Measurements from ENCODE around the gene CASKIN1. TPM values are rescaled to one million over a fixed set of nuclear protein-coding genes. Genes with fewer than 3 reads are reported as not detected.

The CASKIN1 gene
- total and polyA plus RNA-seq, 9 donors = 0.10 to 2.4 (median 0.56) TPM; not detected in 1

- no peaks in the 10 kb centered on the region for H3K9me3 ChIP-seq
- intact Hi-C loops (cut with DNase I) = no loop called here
- no peak overlapping the region for H3K27ac ChIP-seq
- H3K4me1 ChIP-seq (ENCODE audit: insufficient read depth) = no peaks in the 10 kb centered on the region
- H3K36me3 ChIP-seq = no peaks in the 10 kb centered on the region
- peaks cover 2% of the 10 kb centered on the region for H3K27me3 ChIP-seq
- no peak for DNase-seq
- WGBS, 3 donors = 65 to 71% (median 68%) methylated on average over 20 to 25 of the region's 25 CpGs
- H3K4me3 ChIP-seq = no peak overlapping the region
- TF ChIP-seq EP300 (IDR thresholded peaks at IDR 0.05) (no peak), POLR2A (IDR thresholded peaks at IDR 0.05) (no peak)
- TF ChIP-seq, protein P1, sequence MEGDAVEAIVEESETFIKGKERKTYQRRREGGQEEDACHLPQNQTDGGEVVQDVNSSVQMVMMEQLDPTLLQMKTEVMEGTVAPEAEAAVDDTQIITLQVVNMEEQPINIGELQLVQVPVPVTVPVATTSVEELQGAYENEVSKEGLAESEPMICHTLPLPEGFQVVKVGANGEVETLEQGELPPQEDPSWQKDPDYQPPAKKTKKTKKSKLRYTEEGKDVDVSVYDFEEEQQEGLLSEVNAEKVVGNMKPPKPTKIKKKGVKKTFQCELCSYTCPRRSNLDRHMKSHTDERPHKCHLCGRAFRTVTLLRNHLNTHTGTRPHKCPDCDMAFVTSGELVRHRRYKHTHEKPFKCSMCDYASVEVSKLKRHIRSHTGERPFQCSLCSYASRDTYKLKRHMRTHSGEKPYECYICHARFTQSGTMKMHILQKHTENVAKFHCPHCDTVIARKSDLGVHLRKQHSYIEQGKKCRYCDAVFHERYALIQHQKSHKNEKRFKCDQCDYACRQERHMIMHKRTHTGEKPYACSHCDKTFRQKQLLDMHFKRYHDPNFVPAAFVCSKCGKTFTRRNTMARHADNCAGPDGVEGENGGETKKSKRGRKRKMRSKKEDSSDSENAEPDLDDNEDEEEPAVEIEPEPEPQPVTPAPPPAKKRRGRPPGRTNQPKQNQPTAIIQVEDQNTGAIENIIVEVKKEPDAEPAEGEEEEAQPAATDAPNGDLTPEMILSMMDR (IDR thresholded peaks at IDR 0.05) = no peak
Measured at GRCh38 chr16:2190659-2191445, 5.6 kb downstream of the CASKIN1 start.

DNA sequence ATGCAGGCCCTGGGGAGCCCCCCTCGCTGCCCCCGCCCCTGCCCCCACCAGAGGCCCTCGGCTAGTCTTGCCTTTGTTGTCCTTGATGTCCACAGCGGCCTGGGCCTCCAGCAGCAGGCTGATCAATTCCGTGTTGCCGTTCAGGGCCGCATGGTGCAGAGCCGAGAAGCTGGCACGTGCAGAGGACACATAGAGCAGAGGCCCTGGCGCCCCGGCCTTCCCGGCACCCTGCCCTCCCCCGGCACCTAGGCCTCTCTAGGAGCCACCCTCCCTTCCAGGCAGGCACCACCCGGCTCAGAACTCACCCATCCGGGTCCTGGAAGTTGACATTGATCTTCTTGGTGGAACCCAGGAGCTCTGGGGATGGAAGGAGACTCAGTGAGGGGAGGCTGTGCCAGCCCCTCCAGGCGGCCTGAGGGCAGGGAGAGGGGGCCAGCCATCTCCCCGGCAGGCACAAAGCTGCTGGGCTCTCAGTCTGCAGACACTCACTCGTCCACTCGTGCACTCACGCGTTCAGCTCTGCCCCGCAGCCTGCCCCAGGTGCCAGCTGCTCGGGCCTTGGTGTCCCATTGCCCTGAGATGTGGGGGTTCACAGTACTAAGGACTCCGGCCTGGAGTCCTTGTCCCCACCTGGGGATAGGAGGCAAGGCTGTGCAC lies 6.3 kb downstream of the CASKIN1 start:
- Histone ChIP-seq H3K27ac (no peak overlapping the region), H3K27me3 (no peaks in the 10 kb centered on the region), H3K4me3 (no peak overlapping the region), H3K4me1 (ENCODE audit: insufficient read depth) (no peaks in the 10 kb centered on the region), H3K9me3 (no peaks in the 10 kb centered on the region), H3K36me3 (no peaks in the 10 kb centered on the region)
- WGBS, 3 donors = 75 to 78% (median 77%) methylated on average over 22 to 24 of the region's 24 CpGs
- TF ChIP-seq, protein P1 (IDR thresholded peaks at IDR 0.05) = no peak
- TF ChIP-seq EP300 (IDR thresholded peaks at IDR 0.05) = no peak
- TF ChIP-seq POLR2A (IDR thresholded peaks at IDR 0.05) = no peak
- no peak for DNase-seq
- intact Hi-C loops (cut with DNase I) = no loop called here

DNA sequence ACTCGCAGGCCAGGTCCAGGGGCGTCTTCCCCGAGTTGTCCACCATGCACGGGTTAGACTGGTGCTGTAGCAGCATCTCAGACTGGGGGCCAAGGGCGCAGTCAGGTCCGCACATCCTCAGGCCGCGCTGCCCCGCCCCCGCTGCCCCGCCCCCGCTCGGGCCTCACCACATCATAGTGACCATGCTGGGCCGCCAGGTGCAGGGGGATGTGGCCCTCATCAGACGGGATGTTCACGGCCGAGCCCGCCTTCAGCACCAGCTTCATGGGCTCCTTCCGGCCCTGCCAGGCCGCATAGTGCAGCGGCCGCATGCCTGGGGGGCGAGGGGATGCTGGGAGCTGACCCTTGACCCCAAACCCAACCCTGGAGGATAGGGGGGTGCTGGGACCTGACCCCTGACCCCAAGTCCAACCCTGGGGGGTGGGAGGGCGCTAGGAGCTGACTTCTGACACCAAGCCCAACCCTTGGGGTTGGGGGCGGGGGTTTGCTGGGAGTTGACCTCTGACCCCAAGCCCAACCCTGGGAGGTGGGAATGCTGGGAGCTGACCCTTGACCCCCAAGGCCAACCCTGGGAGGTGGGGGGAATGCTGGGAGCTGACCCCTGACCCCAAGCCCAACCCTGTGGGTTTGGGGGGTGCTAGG lies 7.0 kb downstream of the CASKIN1 start:
- H3K4me3 ChIP-seq = no peak overlapping the region
- H3K27me3 ChIP-seq = no peaks in the 10 kb centered on the region
- no peaks in the 10 kb centered on the region for H3K9me3 ChIP-seq
- TF ChIP-seq POLR2A (IDR thresholded peaks at IDR 0.05) (no peak), EP300 (IDR thresholded peaks at IDR 0.05) (no peak)
- TF ChIP-seq, protein P1 (IDR thresholded peaks at IDR 0.05) = no peak
- 85 to 92% (median 87%) methylated on average over 24 to 25 of the region's 25 CpGs for WGBS, 3 donors
- no peaks in the 10 kb centered on the region for H3K4me1 ChIP-seq (ENCODE audit: insufficient read depth)
- H3K36me3 ChIP-seq = no peaks in the 10 kb centered on the region
- intact Hi-C loops (cut with DNase I) = no loop called here
- DNase-seq = no peak
- no peak overlapping the region for H3K27ac ChIP-seq

DNA sequence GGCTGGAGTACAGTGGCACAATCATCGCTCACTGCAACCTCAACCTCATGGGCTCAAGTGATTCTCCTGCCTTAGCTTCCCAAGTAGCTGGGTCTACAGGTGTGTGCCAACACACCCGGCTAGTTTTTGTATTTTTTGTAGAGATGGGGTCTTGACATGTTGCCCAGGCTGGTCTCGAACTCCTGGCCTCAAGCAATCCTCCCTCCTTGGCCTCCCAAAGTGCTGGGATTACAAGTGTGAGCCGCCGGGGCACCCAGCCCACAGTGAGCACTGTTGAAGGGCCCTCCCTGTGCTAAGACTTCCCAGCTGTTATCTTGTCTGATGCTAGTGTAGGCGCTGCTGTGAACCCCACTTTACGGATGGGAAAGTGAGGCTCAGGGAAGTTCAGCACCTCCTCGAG lies 8.0 kb downstream of the CASKIN1 start:
- Histone ChIP-seq H3K4me3 (no peak overlapping the region), H3K4me1 (ENCODE audit: insufficient read depth) (no peaks in the 10 kb centered on the region), H3K9me3 (no peaks in the 10 kb centered on the region), H3K27me3 (no peaks in the 10 kb centered on the region), H3K27ac (no peak overlapping the region), H3K36me3 (no peaks in the 10 kb centered on the region)
- no peak for TF ChIP-seq EP300 (IDR thresholded peaks at IDR 0.05)
- TF ChIP-seq, protein P1 (IDR thresholded peaks at IDR 0.05) = no peak
- TF ChIP-seq POLR2A (IDR thresholded peaks at IDR 0.05) = no peak
- intact Hi-C loops (cut with DNase I) = no loop called here
- 93 to 96% (median 95%) methylated on average over 8 of the region's 8 CpGs for WGBS, 3 donors
- no peak for DNase-seq
